HG02884 (cell line): ENCODE data around the gene FCN3.

ENCODE experiments used
- ATAC-seq: cut with Tn5 transposase; IDR thresholded peaks from one replicate; pipeline ENCODE4 v1.9.1; 2021; ENCODE audit warnings: mild to moderate bottlenecking, moderate library complexity; ENCODE audit not compliant: unreplicated experiment

FCN3 gene

GRCh38 chr1:27381969-27382762, 7.5 kb upstream of the FCN3 start:
- ATAC-seq: no peak

GRCh38 chr1:27380766-27381733, 6.4 kb upstream of the FCN3 start:
- ATAC-seq: no peak

GRCh38 chr1:27380224-27380623, 5.6 kb upstream of the FCN3 start:
- ATAC-seq: no peak

GRCh38 chr1:27379564-27380122, 5.0 kb upstream of the FCN3 start:
- ATAC-seq: no peak

GRCh38 chr1:27377760-27378495, 3.3 kb upstream of the FCN3 start:
- no peak for ATAC-seq

- no peak for ATAC-seq
Observed at GRCh38 chr1:27372808-27373690, 1.6 kb downstream of the FCN3 start.

GRCh38 chr1:27372022-27372807, 2.4 kb downstream of the FCN3 start:
- no peak for ATAC-seq

GRCh38 chr1:27368869-27369582, 5.6 kb downstream of the FCN3 start:
- ATAC-seq: no peak

GRCh38 chr1:27367160-27367650, 7.4 kb downstream of the FCN3 start:
- ATAC-seq: no peak

GRCh38 chr1:27366411-27367159, 8.0 kb downstream of the FCN3 start, which contains the start of gene MAP3K6:
Gene MAP3K6 (minus strand): TSS chr1:27366961. CDS start chr1:27366597, 364 bp downstream.
- no peak for ATAC-seq

GRCh38 chr1:27366113-27366410, 8.6 kb downstream of the FCN3 start:
- no peak for ATAC-seq

GRCh38 chr1:27365372-27366112, 9.1 kb downstream of the FCN3 start:
- ATAC-seq: no peak

- no peak for ATAC-seq
Observed at GRCh38 chr1:27364696-27365371, 9.8 kb downstream of the FCN3 start.

GRCh38 chr1:27363766-27364695, 10.6 kb downstream of the FCN3 start:
- ATAC-seq: no peak

- ATAC-seq: no peak
Observed at GRCh38 chr1:27361553-27361952, 13.1 kb downstream of the FCN3 start.
